Mucosa of descending colon (tissue), 3 donors: ENCODE measurements around the gene TTC33. TPM values are rescaled to one million over a fixed set of nuclear protein-coding genes. Genes with fewer than 3 reads are reported as not detected.

ENCODE experiments used
- ATAC-seq: fragments of 200-7000 bp; cut with Tn5 transposase; one replicate; pipeline ENCODE4 v1.9.1; 2020; ENCODE audit warnings: mild to moderate bottlenecking, moderate library complexity
- DNase-seq, 3 donors: peaks; one replicate each; pipeline ENCODE4 v3.0.0-alpha.2; 2020
- H3K36me3 ChIP-seq: fragments of 200-600 bp; one replicate; pipeline ENCODE4 v1.8.0; 2021; ENCODE audit warnings: low read depth, mild to moderate bottlenecking
- H3K4me1 ChIP-seq: fragments of 200-600 bp; one replicate; pipeline ENCODE4 v1.8.0; 2021; ENCODE audit warnings: low read depth, mild to moderate bottlenecking
- H3K4me3 ChIP-seq: fragments of 200-600 bp; one replicate; pipeline ENCODE4 v1.8.0; 2021; ENCODE audit warnings: mild to moderate bottlenecking
- H3K9me3 ChIP-seq: fragments of 200-600 bp; one replicate; pipeline ENCODE4 v1.8.0; 2021; ENCODE audit warnings: mild to moderate bottlenecking
- intact Hi-C, 2 donors: fragments of 100-400 bp; cut with DNase I in 1 of 2; cut with micrococcal nuclease in 1 of 2; formaldehyde crosslinking; loops; one replicate each; pipeline versions ENCODE4 v1.11.0 to v1.11.1; 2022; cut with DNase I, micrococcal nuclease
- total RNA-seq, 3 donors: library from RNA; stranded (reverse); fragmentation: NEBNext Ultra II Directional in 2 of 3; extraction: Animal tissue kit (Norgen Biotek cat#: 25700) in 2 of 3; gene quantifications; one replicate each; pipeline versions ENCODE4 v1.2.1 to v1.2.4, GENCODE V29; 2021 to 2023
- TF ChIP-seq, protein P1 (sequence below): fragments of 200-600 bp; IDR thresholded peaks from one replicate; pipeline ENCODE4 v1.8.0; 2022; ENCODE audit warnings: antibody characterized with exemption, mild to moderate bottlenecking
- donor health status: DM: no; HTN: no; CAD: no; lungs with moderate emphysema.
- donor health status: DM: no; HTN: no; CAD: no.
- donor health status: DM: no; HTN: yes; CAD: no.

Gene TTC33
- total RNA-seq, 3 donors from 2014 or later = 15.1 to 22.6 (median 17.2) TPM

DNA sequence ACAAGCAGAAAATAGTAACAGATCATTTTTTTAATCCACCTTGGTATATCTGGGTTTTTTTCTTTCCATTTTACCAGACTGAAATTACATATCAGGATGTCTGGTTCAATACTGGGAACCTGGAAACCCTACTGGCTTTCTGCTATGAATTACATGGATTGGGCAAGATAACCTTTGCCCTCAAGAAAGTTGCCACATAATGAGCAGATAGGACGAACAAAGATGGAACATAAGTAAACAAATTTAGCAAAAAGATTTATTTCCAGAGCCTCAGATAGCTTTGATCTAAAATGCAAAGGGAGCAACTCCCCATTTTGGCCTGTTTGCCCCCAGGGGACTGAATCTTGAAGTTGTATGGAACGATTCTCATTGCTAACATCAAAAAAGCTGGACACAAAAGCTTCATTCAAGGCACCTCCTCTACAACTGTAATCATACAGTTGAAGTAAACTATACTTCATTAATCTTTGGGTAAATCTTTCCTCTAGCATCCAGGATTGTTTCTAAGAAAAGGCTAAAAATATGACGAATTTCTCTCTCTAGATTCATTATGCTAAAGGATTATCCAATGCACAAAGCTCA is 207.7 kb downstream of the TTC33 start:
- intact Hi-C loops = no loop called here
- Histone ChIP-seq H3K4me1 (no peaks in the 10 kb centered on the region), H3K9me3 (no peaks in the 10 kb centered on the region), H3K4me3 (no peak overlapping the region), H3K36me3 (no peaks in the 10 kb centered on the region)
- DNase-seq (no peak), ATAC-seq (peak; percentile 57)
- TF ChIP-seq, protein P1, sequence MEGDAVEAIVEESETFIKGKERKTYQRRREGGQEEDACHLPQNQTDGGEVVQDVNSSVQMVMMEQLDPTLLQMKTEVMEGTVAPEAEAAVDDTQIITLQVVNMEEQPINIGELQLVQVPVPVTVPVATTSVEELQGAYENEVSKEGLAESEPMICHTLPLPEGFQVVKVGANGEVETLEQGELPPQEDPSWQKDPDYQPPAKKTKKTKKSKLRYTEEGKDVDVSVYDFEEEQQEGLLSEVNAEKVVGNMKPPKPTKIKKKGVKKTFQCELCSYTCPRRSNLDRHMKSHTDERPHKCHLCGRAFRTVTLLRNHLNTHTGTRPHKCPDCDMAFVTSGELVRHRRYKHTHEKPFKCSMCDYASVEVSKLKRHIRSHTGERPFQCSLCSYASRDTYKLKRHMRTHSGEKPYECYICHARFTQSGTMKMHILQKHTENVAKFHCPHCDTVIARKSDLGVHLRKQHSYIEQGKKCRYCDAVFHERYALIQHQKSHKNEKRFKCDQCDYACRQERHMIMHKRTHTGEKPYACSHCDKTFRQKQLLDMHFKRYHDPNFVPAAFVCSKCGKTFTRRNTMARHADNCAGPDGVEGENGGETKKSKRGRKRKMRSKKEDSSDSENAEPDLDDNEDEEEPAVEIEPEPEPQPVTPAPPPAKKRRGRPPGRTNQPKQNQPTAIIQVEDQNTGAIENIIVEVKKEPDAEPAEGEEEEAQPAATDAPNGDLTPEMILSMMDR = no peak

GRCh38 chr5:40547557-40547956 is 208.2 kb downstream of the TTC33 start:
- DNase-seq = no peak
- TF ChIP-seq, protein P1 = no peak
- Histone ChIP-seq H3K9me3 (no peaks in the 10 kb centered on the region), H3K36me3 (no peaks in the 10 kb centered on the region), H3K4me3 (no peak overlapping the region), H3K4me1 (no peaks in the 10 kb centered on the region)
- intact Hi-C loops = no loop called here
- ATAC-seq = no peak

- TF ChIP-seq, protein P1 = no peak
- ATAC-seq = peak; percentile 78
- Histone ChIP-seq H3K9me3 (no peaks in the 10 kb centered on the region), H3K4me3 (no peak overlapping the region), H3K4me1 (no peaks in the 10 kb centered on the region), H3K36me3 (no peaks in the 10 kb centered on the region)
- DNase-seq = no peak
- intact Hi-C loops = no loop called here
Observed at GRCh38 chr5:40540301-40540700, 215.5 kb downstream of the TTC33 start.

DNA sequence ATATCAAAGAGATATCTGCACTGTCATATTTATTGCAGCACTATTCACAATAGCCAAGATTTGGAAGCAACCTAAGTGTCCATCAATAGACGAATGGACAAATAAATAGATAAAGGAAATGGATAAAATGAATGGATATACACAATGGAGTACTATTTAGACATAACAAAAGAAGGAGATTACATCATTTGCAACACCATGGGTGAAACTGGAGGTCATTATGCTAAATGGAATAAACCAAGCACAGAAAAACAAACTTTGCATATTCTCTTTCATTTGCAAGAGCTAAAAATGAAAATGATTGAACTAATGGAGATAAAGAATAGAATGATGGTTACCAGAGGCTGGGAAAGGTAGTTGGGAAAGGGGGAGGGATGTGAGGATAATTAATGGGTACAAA is 231.1 kb downstream of the TTC33 start:
- Histone ChIP-seq H3K4me1 (no peaks in the 10 kb centered on the region), H3K9me3 (no peaks in the 10 kb centered on the region), H3K4me3 (no peak overlapping the region), H3K36me3 (no peaks in the 10 kb centered on the region)
- DNase-seq (no peak), ATAC-seq (no peak)
- intact Hi-C loops = no loop called here
- TF ChIP-seq, protein P1 = no peak

DNA sequence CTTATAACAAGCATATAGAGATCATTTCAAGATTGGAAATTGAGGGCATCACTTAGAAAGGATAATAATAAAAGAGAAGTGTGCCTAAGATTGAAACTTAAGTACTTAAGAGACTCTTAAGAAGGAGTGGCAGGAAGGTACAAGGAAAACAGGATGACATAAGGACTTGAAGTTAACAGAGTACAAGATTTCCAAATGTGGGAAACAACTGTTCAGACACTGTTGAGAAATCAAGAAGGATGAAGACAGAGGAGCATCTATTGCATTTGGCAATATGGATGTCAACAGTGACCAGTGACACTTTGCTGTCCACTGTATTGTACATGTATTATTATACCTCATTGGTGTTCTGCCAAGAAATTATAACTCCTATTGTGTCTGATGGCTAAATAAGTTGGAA is 233.8 kb downstream of the TTC33 start:
- Histone ChIP-seq H3K4me3 (no peak overlapping the region), H3K36me3 (no peaks in the 10 kb centered on the region), H3K9me3 (no peaks in the 10 kb centered on the region), H3K4me1 (no peaks in the 10 kb centered on the region)
- intact Hi-C loops = no loop called here
- ATAC-seq (no peak), DNase-seq (no peak)
- TF ChIP-seq, protein P1 = no peak
